Measurements from ENCODE around the gene AUTS2.

DNA sequence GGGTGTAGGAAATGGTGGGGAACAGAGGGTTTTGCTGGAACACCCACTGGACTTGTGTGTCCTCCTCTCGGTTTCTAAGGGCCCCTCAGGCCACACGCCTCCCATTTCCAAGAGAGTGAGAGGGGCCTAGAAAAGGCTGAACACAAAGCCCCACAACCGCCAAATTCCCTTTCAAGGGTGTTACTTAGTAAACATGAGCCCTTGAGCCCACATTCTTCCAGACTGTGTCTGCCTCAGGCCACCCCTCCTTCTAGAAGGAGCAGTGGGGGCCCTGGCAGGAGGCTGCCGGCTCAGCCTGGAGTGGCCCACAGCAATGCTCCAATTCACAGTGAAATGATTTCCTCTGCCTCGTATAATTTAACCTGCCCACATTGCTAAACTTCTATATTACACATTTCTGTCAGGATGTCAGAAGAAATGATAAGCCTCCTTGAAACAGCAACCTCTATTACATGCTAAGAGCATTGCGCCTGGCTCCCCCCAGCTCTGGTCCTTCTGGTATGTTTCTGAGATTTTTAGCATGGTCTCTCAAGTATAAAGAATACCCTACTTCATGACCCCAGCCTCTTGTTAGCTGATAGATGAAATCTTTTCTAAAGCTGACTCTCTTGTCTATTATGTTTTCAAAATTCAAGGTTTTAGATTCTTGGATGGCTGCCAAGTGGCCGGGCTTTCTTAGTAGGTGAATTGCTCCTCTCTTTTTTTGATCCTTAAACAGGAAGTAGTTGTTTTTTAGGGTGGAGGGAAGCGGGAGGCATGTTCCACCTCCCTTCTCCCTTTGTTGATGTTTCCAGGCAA is 859.8 kb downstream of the AUTS2 start:
- TF ChIP-seq CTCF (IDR thresholded peaks at IDR 0.05) (no peak), POLR2AphosphoS5 (IDR thresholded peaks at IDR 0.05; ENCODE audit: low read depth, low read length) (no peak), SIN3A (IDR thresholded peaks at IDR 0.05; ENCODE audit: borderline replicate concordance, insufficient read depth, low read depth, low read length) (no peak), TCF7L2 (IDR thresholded peaks at IDR 0.05; ENCODE audit: low read depth, low read length) (no peak)
- TF ChIP-seq, protein P1, sequence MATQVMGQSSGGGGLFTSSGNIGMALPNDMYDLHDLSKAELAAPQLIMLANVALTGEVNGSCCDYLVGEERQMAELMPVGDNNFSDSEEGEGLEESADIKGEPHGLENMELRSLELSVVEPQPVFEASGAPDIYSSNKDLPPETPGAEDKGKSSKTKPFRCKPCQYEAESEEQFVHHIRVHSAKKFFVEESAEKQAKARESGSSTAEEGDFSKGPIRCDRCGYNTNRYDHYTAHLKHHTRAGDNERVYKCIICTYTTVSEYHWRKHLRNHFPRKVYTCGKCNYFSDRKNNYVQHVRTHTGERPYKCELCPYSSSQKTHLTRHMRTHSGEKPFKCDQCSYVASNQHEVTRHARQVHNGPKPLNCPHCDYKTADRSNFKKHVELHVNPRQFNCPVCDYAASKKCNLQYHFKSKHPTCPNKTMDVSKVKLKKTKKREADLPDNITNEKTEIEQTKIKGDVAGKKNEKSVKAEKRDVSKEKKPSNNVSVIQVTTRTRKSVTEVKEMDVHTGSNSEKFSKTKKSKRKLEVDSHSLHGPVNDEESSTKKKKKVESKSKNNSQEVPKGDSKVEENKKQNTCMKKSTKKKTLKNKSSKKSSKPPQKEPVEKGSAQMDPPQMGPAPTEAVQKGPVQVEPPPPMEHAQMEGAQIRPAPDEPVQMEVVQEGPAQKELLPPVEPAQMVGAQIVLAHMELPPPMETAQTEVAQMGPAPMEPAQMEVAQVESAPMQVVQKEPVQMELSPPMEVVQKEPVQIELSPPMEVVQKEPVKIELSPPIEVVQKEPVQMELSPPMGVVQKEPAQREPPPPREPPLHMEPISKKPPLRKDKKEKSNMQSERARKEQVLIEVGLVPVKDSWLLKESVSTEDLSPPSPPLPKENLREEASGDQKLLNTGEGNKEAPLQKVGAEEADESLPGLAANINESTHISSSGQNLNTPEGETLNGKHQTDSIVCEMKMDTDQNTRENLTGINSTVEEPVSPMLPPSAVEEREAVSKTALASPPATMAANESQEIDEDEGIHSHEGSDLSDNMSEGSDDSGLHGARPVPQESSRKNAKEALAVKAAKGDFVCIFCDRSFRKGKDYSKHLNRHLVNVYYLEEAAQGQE (IDR thresholded peaks at IDR 0.05; ENCODE audit: insufficient read depth in 1 of 2, low read depth in 2 of 2, low read length in 1 of 2): no peak

Measured in Panc1 (cell line).